C4-2B (cell line): ENCODE results near the gene ZFAND3.

Experiments used
- H3K27ac ChIP-seq: fragments of 450-650 bp; 2 replicates; pipeline ENCODE4 v1.5.1; 2017
- CTCF ChIP-seq: fragments of 450-650 bp; conservative IDR thresholded peaks from 2 replicates; pipeline ENCODE4 v1.5.1; 2017; ENCODE audit warnings: mild to moderate bottlenecking
- ZFX ChIP-seq: fragments of 450-650 bp; IDR thresholded peaks from 2 replicates; pipeline ENCODE4 v1.6.1; 2017

Gene ZFAND3

GRCh38 chr6:38051819-38052434 lies 232.4 kb downstream of the ZFAND3 start:
- H3K27ac ChIP-seq, result peak overlapping the region; percentile 100

GRCh38 chr6:38054527-38055202 lies 235.1 kb downstream of the ZFAND3 start:
- H3K27ac ChIP-seq, result no peak overlapping the region
- TF ChIP-seq ZFX (no peak), CTCF (no peak)

More at GRCh38 chr6:38051819-38052434, 232.4 kb downstream of the ZFAND3 start:
- TF ChIP-seq CTCF (no peak), ZFX (no peak)

- no peak overlapping the region for H3K27ac ChIP-seq
- TF ChIP-seq CTCF (no peak), ZFX (no peak)
These were observed 235.7 kb downstream of the ZFAND3 start for GRCh38 chr6:38055203-38055589.

GRCh38 chr6:38056361-38056760 lies 236.8 kb downstream of the ZFAND3 start:
- no peak for TF ChIP-seq ZFX
- no peak for TF ChIP-seq CTCF
- H3K27ac ChIP-seq, result no peak overlapping the region

- no peak overlapping the region for H3K27ac ChIP-seq
- TF ChIP-seq ZFX (no peak), CTCF (no peak)
These were observed 238.5 kb downstream of the ZFAND3 start for GRCh38 chr6:38057994-38058393.

GRCh38 chr6:38062066-38062465 lies 242.5 kb downstream of the ZFAND3 start:
- TF ChIP-seq ZFX (no peak), CTCF (no peak)
- no peak overlapping the region for H3K27ac ChIP-seq

- H3K27ac ChIP-seq, result no peak overlapping the region
- TF ChIP-seq ZFX (no peak), CTCF (no peak)
These were observed 244.4 kb downstream of the ZFAND3 start for GRCh38 chr6:38063973-38064372.
